ENCODE data around the gene ARRDC3. TPM values are rescaled to one million over a fixed set of nuclear protein-coding genes. Genes with fewer than 3 reads are reported as not detected.

ARRDC3 gene
- total and polyA plus RNA-seq, 9 of the 15 experiments (the other 6 are each of a cell fraction or from before 2014, with no cell fraction given) = 15.3 to 58.1 (median 39.4) TPM

GRCh38 chr5:91403438-91403837, 20.3 kb upstream of the ARRDC3 start (continued):
- TF ChIP-seq CBX3 (IDR thresholded peaks at IDR 0.05; ENCODE audit: borderline replicate concordance in 1 of 2, low read length in 2 of 2) (no peak), ZSCAN29 (IDR thresholded peaks at IDR 0.05) (no peak), ILK (tag; IDR thresholded peaks at IDR 0.05; ENCODE audit: borderline replicate concordance, low read depth) (no peak), MXD1 (CRISPR knock-in tag; IDR thresholded peaks at IDR 0.05; ENCODE audit: borderline replicate concordance, poor library complexity, severe bottlenecking) (no peak), VEZF1 (CRISPR knock-in tag; IDR thresholded peaks at IDR 0.05) (no peak)

- no TSS peak for BruUV-seq (replicated peaks)
- H4K20me1 ChIP-seq (replicated peaks; ENCODE audit: control insufficient read depth, insufficient read depth, low read length) = no peaks in the 10 kb centered on the region
- TF ChIP-seq ETS2 (tag; IDR thresholded peaks at IDR 0.05; ENCODE audit: borderline replicate concordance, poor library complexity, severe bottlenecking) (no peak), ZBTB33 (CRISPR knock-in tag; IDR thresholded peaks at IDR 0.05) (no peak), TARDBP (IDR thresholded peaks at IDR 0.05) (no peak), ZNF217 (CRISPR knock-in tag; IDR thresholded peaks at IDR 0.05) (no peak)
- no peak for ATAC-seq
- in situ Hi-C loops (cut with MboI) = no loop called here
- no peaks in the 10 kb centered on the region for H3K36me3 ChIP-seq (ENCODE audit: control insufficient read depth, insufficient read depth, low read length)
- H3K4me1 ChIP-seq (replicated peaks in 1 of 2; ENCODE audit: control insufficient read depth in 2 of 2, insufficient read depth in 2 of 2, low read length in 2 of 2) = no peaks in the 10 kb centered on the region
- no peak overlapping the region for H3K4me2 ChIP-seq (ENCODE audit: insufficient read depth, low read length)
- CTCF ChIA-PET (ENCODE audit: low intra/inter-chr PET ratio) = no interaction called here
- H3K4me3 ChIP-seq = no peak overlapping the region
- no peak overlapping the region for H2AFZ ChIP-seq (ENCODE audit: low read depth, low read length)
- FAIRE-seq = no peak
- no peaks in the 10 kb centered on the region for H3K27me3 ChIP-seq (ENCODE audit: control insufficient read depth in 2 of 2, insufficient read depth in 2 of 2, low read length in 2 of 2)
- no peaks in the 10 kb centered on the region for H3K79me2 ChIP-seq (ENCODE audit: control insufficient read depth, insufficient read depth, low read length)
- intact Hi-C loops (cut with micrococcal nuclease) = no loop called here
- H3K27ac ChIP-seq (ENCODE audit: extremely low read depth, low read depth, low read length) = no peak overlapping the region
- WGBS (ENCODE audit: insufficient coverage, low coverage, missing lambda C conversion rate) = 77% methylated on average over 2 of the region's 2 CpGs
- no peaks in the 10 kb centered on the region for H3K9me1 ChIP-seq (ENCODE audit: control insufficient read depth, insufficient read depth, low read length)
- no peak overlapping the region for H3K9ac ChIP-seq (ENCODE audit: insufficient read depth in 1 of 2, low read depth in 2 of 2, low read length in 2 of 2)
- H3K9me3 ChIP-seq (replicated peaks; ENCODE audit: control insufficient read depth, insufficient read depth, low read depth, low read length) = no peaks in the 10 kb centered on the region
- no peak for DNase-seq (ENCODE audit: extremely low read depth in 1 of 4, low spot score in 3 of 4)
- POLR2A ChIA-PET = no interaction called here
Measured at GRCh38 chr5:91401175-91401574, 18.1 kb upstream of the ARRDC3 start.
